NOMO-1 treated with DMSO at 0.1 percent for 48 hours (cell line): ENCODE measurements around the gene GRID2IP.
"Not testable (repeated sequence)": the region's sequence is repeated elsewhere in the genome, so short reads cannot be mapped to it uniquely, and the experiment has no call there.

Source experiments
- DNase-seq: peaks from one replicate; lab custom pipeline; 2025; ENCODE audit not compliant: unreplicated experiment; lab: John Stamatoyannopoulos, UW

GRID2IP gene

DNA sequence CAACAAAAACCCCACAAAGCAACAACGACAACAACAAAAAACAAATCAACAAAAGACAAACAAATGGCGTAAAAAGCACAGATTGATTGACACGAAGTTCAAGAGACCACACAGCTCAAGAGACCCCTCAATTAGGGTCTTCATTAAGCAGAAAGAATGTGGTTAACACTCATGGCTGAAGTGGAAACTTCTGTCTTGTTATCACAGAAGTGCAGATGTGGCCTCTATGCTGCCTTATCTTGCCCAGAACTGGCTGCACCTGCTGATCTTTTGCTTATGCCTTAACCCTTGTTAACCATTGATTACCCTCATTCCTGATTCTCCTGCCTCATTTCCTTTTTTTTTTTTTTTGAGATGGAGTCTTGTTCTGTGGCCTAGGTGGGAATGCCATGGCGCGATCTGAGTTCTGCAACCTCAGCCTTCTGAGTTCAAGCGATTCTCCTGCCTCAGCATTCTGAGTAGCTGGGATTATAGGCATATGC is 100.0 kb downstream of the GRID2IP start:
- DNase-seq: no peak

DNA sequence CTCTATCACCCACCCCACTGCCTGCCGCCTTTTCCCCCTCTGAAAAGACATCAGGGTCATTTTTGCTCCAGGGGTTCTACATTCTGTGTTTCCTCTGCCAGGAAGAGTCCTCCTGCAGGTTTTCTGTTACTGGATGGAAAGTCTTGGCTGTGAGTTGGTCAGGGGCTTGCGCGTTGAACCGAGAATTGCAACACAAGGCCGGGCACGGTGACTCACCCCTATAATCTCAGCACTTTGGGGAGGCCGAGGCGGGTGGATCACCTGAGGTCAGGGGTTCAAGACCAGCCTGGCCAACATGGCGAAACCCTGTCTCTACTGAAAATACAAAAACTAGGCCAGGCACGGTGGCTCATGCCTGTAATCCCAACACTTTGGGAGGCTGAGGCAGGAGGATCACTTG is 100.7 kb downstream of the GRID2IP start:
- DNase-seq: not testable (repeated sequence)

DNA sequence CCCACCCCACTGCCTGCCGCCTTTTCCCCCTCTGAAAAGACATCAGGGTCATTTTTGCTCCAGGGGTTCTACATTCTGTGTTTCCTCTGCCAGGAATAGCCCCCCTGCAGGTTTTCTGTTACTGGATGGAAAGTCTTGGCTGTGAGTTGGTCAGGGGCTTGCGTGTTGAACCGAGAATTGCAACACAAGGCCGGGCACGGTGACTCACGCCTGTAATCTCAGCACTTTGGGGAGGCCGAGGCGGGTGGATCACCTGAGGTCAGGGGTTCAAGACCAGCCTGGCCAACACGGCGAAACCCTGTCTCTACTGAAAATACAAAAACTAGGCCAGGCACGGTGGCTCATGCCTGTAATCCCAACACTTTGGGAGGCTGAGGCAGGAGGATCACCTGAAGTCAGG is 101.4 kb downstream of the GRID2IP start:
- not testable (repeated sequence) for DNase-seq

DNA sequence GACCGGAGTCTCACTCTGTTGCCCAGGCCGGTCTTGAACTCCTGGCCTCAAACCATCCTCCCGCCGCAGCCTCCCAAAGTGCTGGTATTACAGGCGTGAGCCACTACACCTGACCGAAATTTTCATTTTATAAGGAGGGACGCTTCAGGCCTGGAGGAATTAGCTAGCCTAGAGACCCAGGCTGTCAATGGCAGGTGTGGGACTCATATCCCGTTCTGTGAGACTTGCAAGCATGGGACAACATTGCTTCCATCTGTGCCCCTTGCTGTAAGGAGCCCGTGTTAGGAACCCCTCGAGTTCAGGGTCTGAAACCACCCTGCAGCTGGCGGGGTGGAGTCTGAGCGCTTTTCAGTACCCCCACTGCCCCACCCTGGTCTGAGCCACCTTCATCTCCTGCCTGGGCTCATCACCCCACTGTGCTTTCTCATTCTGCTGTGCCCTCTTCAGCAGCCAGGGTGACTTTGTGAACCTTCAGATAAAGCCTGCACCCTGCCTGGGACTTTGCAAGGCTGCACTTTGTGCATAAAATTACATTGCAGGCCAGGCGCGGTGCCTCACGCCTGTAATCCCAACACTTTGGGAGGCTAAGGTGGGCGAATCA is 102.2 kb downstream of the GRID2IP start:
- DNase-seq: no peak

DNA sequence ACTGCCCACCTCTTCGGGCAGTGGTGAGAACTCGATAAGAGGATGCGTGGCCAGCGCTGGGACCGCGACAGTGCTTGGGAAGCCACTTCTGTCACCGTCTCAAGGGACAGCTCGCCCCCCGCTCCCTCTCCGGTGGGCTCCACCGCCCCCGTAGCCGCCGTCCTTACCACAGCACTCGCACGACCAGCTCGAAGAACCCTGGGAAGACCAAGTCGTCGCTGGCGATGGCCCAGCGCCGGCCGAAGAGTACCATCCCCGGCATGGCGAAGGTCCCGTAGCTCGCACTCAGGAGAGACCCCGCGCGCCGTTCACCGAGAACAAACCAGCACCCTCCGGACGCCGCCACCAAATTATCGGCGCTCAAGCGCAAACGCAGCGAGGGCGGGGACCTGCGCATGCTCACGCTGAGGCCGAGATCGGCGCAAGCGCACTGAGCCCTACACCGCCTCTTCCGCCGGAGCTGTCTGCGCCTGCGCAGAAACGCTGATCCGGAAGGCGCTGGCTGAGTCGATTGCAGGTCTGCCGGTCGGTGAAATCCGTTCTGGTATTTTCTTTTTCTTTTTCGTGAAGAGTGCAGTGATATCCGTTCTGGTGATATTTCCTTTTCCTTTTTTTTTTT is 103.6 kb downstream of the GRID2IP start, which contains the start of gene DAGLB:
DAGLB (minus strand) TSS at position 374 of the 619 bp plus-strand sequence; CDS start at position 262, 112 bp downstream.
- DNase-seq: peak; percentile 91
